ENCODE measurements around the gene ALAS1. TPM values are rescaled to one million over a fixed set of nuclear protein-coding genes. Genes with fewer than 3 reads are reported as not detected.

ALAS1 gene
- total and polyA plus RNA-seq, 5 donors = 95.7 to 123 (median 119) TPM

- H3K4me3 ChIP-seq (ENCODE audit: low read length) = no peak overlapping the region
- H3K27me3 ChIP-seq (ENCODE audit: control insufficient read depth, insufficient read depth) = no peaks in the 10 kb centered on the region
- 97% methylated on average over 9 of the region's 9 CpGs for WGBS
- H3K4me1 ChIP-seq (ENCODE audit: control insufficient read depth, insufficient read depth, low read length) = peaks cover 10% of the 10 kb centered on the region
- intact Hi-C loops (cut with DNase I) = no loop called here
- H3K9me3 ChIP-seq (ENCODE audit: control insufficient read depth, low read length) = no peaks in the 10 kb centered on the region
- no peak for DNase-seq
- ATAC-seq = no peak
- no peak overlapping the region for H3K27ac ChIP-seq (ENCODE audit: low read length)
These were observed 11.2 kb upstream of the ALAS1 start for GRCh38 chr3:52186729-52187128.

GRCh38 chr3:52188556-52188955 is 9.4 kb upstream of the ALAS1 start:
- Histone ChIP-seq H3K4me3 (ENCODE audit: low read length) (no peak overlapping the region), H3K4me1 (ENCODE audit: control insufficient read depth, insufficient read depth, low read length) (peaks cover 4% of the 10 kb centered on the region), H3K27ac (ENCODE audit: low read length) (no peak overlapping the region), H3K9me3 (ENCODE audit: control insufficient read depth, low read length) (no peaks in the 10 kb centered on the region), H3K27me3 (ENCODE audit: control insufficient read depth, insufficient read depth) (no peaks in the 10 kb centered on the region)
- 98% methylated on average over 1 of the region's 1 CpG for WGBS
- DNase-seq (no peak), ATAC-seq (no peak)
- intact Hi-C loops (cut with DNase I) = no loop called here

DNA sequence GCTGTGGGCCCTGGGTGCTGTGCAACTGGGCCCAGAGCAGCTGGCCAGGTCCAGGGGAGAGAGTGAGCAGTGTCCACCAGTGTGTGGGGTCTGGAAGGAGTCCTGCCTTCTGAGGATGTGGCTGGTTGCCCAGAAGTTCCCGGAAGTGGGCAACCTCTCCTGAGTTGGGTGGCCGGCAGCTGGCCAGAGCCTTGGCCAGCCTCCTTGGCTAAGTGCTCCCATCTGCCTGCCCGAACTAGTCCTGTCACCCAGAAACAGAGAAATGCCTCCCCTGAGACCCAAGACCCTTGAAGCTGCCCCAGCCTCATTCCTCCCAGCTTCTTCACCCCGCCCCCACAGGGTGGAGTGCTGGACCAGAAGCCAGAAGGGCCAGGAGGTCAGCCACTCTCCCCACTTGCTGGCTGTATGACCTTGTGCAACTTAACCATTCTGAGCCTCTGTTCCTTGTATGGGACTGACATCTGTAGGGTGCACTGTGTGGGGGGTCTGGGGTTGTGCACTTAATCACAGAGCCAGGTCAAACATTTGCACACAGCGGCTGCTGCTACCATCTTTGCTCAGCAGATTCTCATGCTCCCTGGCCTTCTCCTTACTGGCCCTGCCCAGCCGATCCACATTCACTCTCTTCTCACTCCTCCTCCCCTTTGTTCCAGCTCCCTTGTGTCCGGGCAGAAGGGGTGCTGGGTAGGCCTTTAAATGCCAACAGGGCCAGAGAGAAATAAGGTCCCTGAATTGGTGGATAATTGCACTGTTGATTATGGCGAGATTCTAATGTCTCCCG is 7.5 kb upstream of the ALAS1 start:
- intact Hi-C loops (cut with DNase I) = loop anchor here in 1 of 4 donors (5.0 kb wide), 1 partner anchor 33 kb away; no protein-coding TSS in a partner anchor
- peak; percentile 67 to 85 (median 79) for DNase-seq
- 66% methylated on average over 9 of the region's 9 CpGs for WGBS

DNA sequence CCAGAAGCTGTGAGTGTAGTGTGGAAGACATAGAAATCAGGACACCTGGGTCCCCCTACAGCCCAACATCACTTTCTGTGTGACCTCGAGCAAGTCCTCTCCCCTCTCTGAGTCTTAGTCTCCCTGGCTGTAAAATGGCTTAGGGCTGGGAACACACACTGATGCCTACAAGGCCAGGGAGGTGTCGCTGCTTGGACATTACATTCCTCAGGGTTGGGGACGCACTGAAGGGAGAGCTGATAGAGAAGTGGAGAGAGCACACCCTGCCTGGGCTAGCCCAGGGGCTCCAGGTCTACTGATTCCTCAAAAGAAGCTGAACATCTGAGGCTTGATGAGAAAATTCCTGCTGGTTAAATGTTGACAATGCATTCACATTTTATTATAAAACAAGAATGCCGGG is 6.3 kb upstream of the ALAS1 start:
- ATAC-seq (no peak), DNase-seq (no peak)
- Histone ChIP-seq H3K9me3 (ENCODE audit: control insufficient read depth, low read length) (no peaks in the 10 kb centered on the region), H3K27ac (ENCODE audit: low read length) (no peak overlapping the region), H3K4me3 (ENCODE audit: low read length) (no peak overlapping the region), H3K27me3 (ENCODE audit: control insufficient read depth, insufficient read depth) (no peaks in the 10 kb centered on the region), H3K4me1 (ENCODE audit: control insufficient read depth, insufficient read depth, low read length) (peaks cover 4% of the 10 kb centered on the region)
- 85% methylated on average over 4 of the region's 4 CpGs for WGBS
- intact Hi-C loops (cut with DNase I) = loop anchor here in 1 of 4 donors (5.0 kb wide), 1 partner anchor 34 kb away; no protein-coding TSS in a partner anchor

More for the DNA sequence above, 7.5 kb upstream of the ALAS1 start:
- no peak overlapping the region for H3K27ac ChIP-seq (ENCODE audit: low read length)
- peak; percentile 51 to 66 for ATAC-seq
- H3K4me3 ChIP-seq (ENCODE audit: low read length) = no peak overlapping the region
- H3K4me1 ChIP-seq (ENCODE audit: control insufficient read depth, insufficient read depth, low read length) = peaks cover 4% of the 10 kb centered on the region
- no peaks in the 10 kb centered on the region for H3K9me3 ChIP-seq (ENCODE audit: control insufficient read depth, low read length)
- no peaks in the 10 kb centered on the region for H3K27me3 ChIP-seq (ENCODE audit: control insufficient read depth, insufficient read depth)

DNA sequence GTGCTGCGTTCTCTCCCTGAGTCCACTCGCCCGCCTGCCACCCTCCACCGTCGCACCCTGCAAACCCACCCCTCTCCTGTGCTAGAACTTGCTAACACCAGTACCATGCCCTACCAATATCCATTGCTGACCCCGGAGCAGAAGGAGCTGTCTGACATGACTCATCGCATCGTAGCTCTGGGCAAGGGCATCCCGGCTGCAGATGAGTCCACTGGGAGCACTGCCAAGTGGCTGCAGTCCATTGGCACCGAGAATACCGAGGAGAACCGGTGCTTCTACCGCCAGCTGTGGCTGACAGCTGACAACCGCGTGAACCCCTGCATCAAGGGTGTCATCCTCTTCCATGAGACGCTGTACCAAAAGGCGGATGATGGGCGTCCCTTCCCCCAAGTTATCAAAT is 4.9 kb upstream of the ALAS1 start:
- no peak overlapping the region for H3K27ac ChIP-seq (ENCODE audit: low read length)
- no peak overlapping the region for H3K4me3 ChIP-seq (ENCODE audit: low read length)
- H3K27me3 ChIP-seq (ENCODE audit: control insufficient read depth, insufficient read depth) = no peaks in the 10 kb centered on the region
- ATAC-seq = peak in 1 of 2 donors; percentile 12
- peaks cover 11% of the 10 kb centered on the region for H3K4me1 ChIP-seq (ENCODE audit: control insufficient read depth, insufficient read depth, low read length)
- intact Hi-C loops (cut with DNase I) = loop anchor here in 1 of 4 donors (5.0 kb wide), 1 partner anchor 36 kb away; no protein-coding TSS in a partner anchor
- WGBS = 65% methylated on average over 18 of the region's 18 CpGs
- no peaks in the 10 kb centered on the region for H3K9me3 ChIP-seq (ENCODE audit: control insufficient read depth, low read length)
- peak; percentile 67 to 79 (median 77) for DNase-seq

GRCh38 chr3:52194485-52195290 is 3.3 kb upstream of the ALAS1 start:
- intact Hi-C loops (cut with DNase I) = loop anchor here in 1 of 4 donors (5.0 kb wide), 1 partner anchor 37 kb away; no protein-coding TSS in a partner anchor
- WGBS = 73% methylated on average over 14 of the region's 14 CpGs

GRCh38 chr3:52195291-52195597 is 2.7 kb upstream of the ALAS1 start:
- no peak overlapping the region for H3K4me3 ChIP-seq (ENCODE audit: low read length)
- no peaks in the 10 kb centered on the region for H3K27me3 ChIP-seq (ENCODE audit: control insufficient read depth, insufficient read depth)
- DNase-seq = no peak
- H3K9me3 ChIP-seq (ENCODE audit: control insufficient read depth, low read length) = no peaks in the 10 kb centered on the region
- intact Hi-C loops (cut with DNase I) = no loop called here
- H3K27ac ChIP-seq (ENCODE audit: low read length) = no peak overlapping the region
- peaks cover 18% of the 10 kb centered on the region for H3K4me1 ChIP-seq (ENCODE audit: control insufficient read depth, insufficient read depth, low read length)
- no peak for ATAC-seq
- 82% methylated on average over 3 of the region's 3 CpGs for WGBS

More at GRCh38 chr3:52194485-52195290, 3.3 kb upstream of the ALAS1 start:
- DNase-seq = peak; percentile 73 to 89 (median 80)
- no peak for ATAC-seq
- no peak overlapping the region for H3K4me3 ChIP-seq (ENCODE audit: low read length)
- no peak overlapping the region for H3K27ac ChIP-seq (ENCODE audit: low read length)
- no peaks in the 10 kb centered on the region for H3K9me3 ChIP-seq (ENCODE audit: control insufficient read depth, low read length)
- no peaks in the 10 kb centered on the region for H3K27me3 ChIP-seq (ENCODE audit: control insufficient read depth, insufficient read depth)
- peaks cover 18% of the 10 kb centered on the region for H3K4me1 ChIP-seq (ENCODE audit: control insufficient read depth, insufficient read depth, low read length)

DNA sequence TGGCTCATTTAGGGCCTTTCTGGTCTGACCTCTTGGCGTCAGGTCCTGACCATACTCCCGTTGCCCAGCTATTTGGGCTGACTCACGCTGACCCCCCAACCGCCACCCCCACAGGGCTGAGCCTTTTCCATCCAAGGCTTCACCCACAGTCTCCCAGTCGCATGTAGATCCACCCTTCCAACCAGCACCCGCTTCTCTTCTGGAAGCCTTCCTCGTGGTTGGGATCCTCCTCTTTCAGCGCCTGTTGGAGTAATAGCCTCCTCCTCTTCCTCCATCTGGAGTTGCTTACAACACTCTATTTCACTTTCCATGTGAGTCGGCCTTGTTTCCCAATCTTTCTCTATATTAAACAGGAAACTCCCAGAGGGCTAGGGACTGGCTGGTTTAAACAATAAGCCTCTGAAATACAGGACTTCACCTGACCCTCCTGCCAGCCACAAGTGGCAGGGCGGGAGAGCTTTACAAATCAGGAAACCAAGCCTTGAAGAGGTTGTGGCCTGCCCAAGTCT is 2.1 kb upstream of the ALAS1 start:
- no peak overlapping the region for H3K4me3 ChIP-seq (ENCODE audit: low read length)
- H3K4me1 ChIP-seq (ENCODE audit: control insufficient read depth, insufficient read depth, low read length) = peaks cover 14% of the 10 kb centered on the region
- H3K9me3 ChIP-seq (ENCODE audit: control insufficient read depth, low read length) = no peaks in the 10 kb centered on the region
- intact Hi-C loops (cut with DNase I) = no loop called here
- H3K27ac ChIP-seq (ENCODE audit: low read length) = peak overlapping the region; percentile 30
- DNase-seq (peak in 2 of 3 donors; percentile 50 to 71), ATAC-seq (peak in 1 of 2 donors; percentile 4)
- WGBS = 64% methylated on average over 10 of the region's 10 CpGs
- H3K27me3 ChIP-seq (ENCODE audit: control insufficient read depth, insufficient read depth) = no peaks in the 10 kb centered on the region

DNA sequence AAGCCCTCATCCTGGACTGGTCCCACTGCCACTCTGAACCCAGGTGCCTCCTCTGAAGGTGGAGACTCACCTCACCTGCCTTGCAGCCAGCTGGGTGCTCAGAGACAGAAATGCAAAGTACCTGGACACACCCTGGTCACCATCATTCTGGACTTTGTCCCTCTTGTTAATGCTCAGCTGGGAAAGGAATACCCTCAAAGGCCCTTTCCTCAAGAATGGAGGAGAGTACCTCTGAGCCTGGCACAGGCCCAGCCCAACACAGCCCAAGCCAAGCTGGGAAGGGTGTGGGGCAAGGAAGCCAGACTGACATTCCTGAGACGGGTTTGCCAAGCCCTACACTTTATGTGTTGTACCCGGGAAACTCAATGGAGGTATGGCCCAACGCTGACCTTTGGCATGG is 983 bp upstream of the ALAS1 start:
- peaks cover 14% of the 10 kb centered on the region for H3K4me1 ChIP-seq (ENCODE audit: control insufficient read depth, insufficient read depth, low read length)
- no peak overlapping the region for H3K4me3 ChIP-seq (ENCODE audit: low read length)
- H3K27ac ChIP-seq (ENCODE audit: low read length) = no peak overlapping the region
- no peaks in the 10 kb centered on the region for H3K9me3 ChIP-seq (ENCODE audit: control insufficient read depth, low read length)
- ATAC-seq (peak; percentile 2), DNase-seq (peak in 1 of 3 donors; percentile 71)
- WGBS = 57% methylated on average over 3 of the region's 3 CpGs
- H3K27me3 ChIP-seq (ENCODE audit: control insufficient read depth, insufficient read depth) = no peaks in the 10 kb centered on the region
- intact Hi-C loops (cut with DNase I) = no loop called here

GRCh38 chr3:52197499-52197841 is 490 bp upstream of the ALAS1 start:
- Histone ChIP-seq H3K27me3 (ENCODE audit: control insufficient read depth, insufficient read depth) (no peaks in the 10 kb centered on the region), H3K4me3 (ENCODE audit: low read length) (peak overlapping the region; percentile 67), H3K4me1 (ENCODE audit: control insufficient read depth, insufficient read depth, low read length) (peaks cover 14% of the 10 kb centered on the region), H3K9me3 (ENCODE audit: control insufficient read depth, low read length) (no peaks in the 10 kb centered on the region), H3K27ac (ENCODE audit: low read length) (peak overlapping the region; percentile 63)
- ATAC-seq (peak; percentile 2 to 6), DNase-seq (no peak)
- intact Hi-C loops (cut with DNase I) = no loop called here
- 37% methylated on average over 10 of the region's 10 CpGs for WGBS
